ENCODE results near the gene CUX1.

DNA sequence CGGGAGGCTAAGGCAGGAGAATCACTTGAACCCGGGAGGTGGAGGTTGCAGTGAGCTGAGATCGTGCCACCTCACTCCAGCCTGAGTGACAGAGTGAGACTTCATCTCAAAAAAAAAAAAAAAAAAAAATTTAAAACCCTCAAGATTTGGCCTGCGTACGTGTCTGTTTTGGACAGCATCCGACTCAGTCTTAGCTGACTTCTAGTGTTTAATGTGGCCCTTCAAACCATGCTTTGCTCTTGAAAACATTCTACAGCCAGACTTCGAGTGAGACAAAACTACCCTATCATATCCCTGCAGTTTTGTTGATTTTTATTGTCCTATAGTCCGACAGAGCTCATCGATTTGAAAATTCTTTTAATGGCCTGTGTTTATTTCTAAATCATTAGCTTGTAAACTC is 242.1 kb downstream of the CUX1 start:
- TF ChIP-seq NFYB (IDR thresholded peaks at IDR 0.05; ENCODE audit: insufficient read depth, low read depth, low read length) (no peak), POLR2A (IDR thresholded peaks at IDR 0.05; ENCODE audit: low read depth, low read length) (no peak), MYC (IDR thresholded peaks at IDR 0.05; ENCODE audit: insufficient read depth, insufficient read length, insufficient replicate concordance, low read length, severe bottlenecking) (no peak), JUNB (IDR thresholded peaks at IDR 0.05) (no peak), GABPA (IDR thresholded peaks at IDR 0.05; ENCODE audit: low read depth) (no peak), TCF7 (IDR thresholded peaks at IDR 0.05; ENCODE audit: borderline replicate concordance) (no peak)
